HG03108 (cell line): Measurements from ENCODE around the gene DYSF.

Source experiments
- ATAC-seq: cut with Tn5 transposase; IDR thresholded peaks from one replicate; pipeline ENCODE4 v1.9.1; 2021; ENCODE audit warnings: moderate library complexity; ENCODE audit not compliant: unreplicated experiment

DYSF gene

DNA sequence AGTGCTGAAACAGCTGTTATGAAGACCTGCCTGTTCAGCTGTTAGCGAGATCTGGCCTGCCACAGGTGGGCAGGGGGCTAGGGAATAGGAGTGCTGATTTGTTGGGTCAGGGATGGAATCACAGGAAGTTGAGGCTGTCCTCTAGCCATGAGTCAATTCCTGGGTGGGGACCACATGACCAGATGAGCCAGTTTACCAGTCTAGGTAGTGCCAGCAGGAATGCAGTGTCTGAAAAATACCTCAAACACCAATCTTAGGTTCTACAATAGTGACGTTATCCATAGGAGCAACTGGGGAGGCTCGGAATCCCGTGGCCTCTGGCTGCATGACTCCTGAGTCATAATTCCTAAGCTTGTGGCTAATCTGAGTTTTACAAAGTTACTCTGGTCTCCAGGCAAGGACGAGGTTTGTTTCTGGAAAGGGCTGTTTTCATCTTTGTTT lies 44.9 kb downstream of the DYSF start:
- ATAC-seq, result no peak

- ATAC-seq, result no peak
These were observed 46.3 kb downstream of the DYSF start for GRCh38 chr2:71499691-71500090.

DNA sequence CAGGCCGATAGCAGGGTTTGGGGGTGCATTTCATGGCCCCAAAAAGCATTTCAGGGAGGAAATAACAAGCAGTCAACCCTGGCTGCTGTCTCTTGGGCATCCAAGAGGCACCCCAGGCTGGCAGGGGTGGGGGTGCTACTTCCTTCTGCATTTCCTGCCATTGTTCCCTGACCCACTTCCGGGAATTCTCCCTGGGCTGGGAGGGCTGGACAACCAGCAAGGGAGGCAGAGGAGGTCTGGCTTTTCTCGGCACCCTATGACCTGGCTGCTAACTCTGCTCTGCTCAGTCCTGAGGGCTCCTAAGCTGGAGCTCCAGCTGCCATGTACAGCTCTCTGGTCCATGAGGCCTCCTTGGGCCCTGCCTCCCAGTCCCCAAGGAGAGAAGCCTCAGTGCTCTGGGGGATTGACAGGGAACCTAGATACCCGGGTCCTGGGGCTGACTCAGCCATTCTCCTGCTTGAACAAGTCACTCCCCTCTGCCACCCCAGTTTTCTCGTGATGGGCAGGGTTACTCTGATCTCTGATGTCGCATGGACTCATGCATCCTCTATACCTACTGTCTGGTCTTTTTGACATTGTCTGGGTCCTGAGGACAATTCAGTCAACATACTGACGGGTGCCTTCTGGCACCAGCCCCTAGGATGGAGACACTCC lies 47.2 kb downstream of the DYSF start:
- ATAC-seq, result no peak

DNA sequence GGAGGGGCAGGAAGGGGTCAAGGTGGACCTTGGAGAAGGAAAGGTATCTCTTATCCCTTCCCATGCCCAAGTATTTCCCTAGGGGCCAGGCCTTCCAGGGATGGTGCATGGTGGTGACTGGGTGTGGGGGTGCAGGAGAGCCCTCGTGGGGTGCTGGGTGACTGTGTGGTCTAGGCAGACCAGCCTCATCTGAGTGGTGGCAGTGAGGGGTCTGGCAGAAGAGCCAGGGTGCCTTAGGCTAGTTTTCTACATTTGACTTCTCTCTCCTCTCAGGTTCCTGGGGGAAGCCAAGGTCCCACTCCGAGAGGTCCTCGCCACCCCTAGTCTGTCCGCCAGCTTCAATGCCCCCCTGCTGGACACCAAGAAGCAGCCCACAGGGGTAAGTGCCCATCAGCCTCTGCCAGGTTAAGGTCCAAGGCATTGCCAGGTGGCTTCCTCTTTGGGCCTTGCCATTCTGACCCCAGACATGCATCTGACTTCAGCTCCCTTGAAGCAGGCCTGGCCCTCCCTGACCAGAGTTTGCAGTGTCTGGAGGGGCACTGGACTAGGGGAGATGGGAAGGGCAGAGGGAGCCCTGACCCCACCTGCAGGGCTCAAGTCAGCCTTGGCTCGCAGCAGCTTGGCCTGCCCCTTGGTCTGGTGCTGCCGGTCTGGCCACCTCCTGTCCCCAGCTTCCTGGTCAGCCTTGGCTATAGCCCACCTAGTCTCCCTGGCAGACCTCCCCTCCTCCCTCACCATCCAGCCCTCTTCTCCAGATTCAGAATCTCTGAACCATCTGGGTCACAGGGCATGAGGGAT lies 49.8 kb downstream of the DYSF start:
- ATAC-seq, result no peak

DNA sequence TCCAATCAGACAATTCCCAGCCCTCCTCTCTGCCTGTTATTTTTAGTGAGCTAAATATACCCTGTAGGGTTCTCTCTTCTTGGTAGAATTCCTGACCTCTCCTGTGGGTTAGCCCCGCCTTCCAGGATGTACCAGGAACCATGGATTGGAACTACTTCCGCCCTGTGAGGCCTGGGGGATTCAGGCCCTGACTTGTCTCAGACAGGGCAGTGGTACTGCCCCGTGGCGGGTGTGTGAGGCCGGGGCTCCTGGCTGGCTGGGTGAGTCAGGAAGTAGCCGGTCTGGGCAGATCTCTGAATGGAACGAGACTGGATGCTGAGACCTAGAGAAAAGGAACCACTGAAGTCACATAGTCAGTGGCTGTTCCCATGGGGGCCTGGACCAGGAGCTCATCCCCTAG lies 50.5 kb downstream of the DYSF start:
- ATAC-seq, result no peak

DNA sequence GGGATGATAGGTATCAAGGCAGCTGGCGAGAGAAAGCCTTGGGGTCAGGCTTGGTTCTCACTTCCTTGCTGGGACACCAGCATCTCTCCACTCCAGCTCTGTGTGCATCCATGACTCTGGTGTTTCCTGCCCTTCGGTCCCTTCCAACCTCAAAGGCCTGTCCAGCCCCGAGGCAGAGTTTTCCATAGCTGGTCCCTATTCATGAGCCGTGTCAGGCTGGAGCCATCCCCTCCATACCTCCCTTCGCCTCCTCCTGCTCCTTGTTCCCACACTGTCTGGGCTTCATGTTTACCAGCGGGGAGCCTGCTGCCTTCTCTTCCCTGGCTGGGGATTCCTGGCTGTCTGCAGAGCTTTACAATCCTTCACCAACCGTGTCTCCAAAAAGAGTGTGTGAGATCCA lies 51.2 kb downstream of the DYSF start:
- ATAC-seq, result no peak

- ATAC-seq, result no peak
These were observed 51.9 kb downstream of the DYSF start for GRCh38 chr2:71505086-71505769.

DNA sequence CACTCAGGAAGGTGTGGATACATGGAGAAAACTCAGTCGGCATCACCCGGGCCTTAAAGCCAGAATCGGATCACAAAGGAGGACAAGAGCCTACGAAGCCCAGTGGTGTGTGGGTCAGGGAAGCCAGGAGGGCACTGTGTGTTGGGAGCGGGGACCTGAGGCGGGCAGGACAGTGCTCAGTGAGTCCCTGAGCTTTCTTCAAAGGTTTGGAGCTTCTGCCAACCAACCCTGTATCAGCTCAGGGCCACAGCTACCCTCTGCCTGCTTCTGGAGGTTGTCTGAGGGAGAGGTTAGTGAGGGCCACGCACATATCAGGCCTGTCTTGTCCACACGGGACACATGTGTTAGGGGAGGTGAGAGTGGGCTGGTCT lies 52.4 kb downstream of the DYSF start:
- no peak for ATAC-seq

GRCh38 chr2:71506222-71507153 lies 53.1 kb downstream of the DYSF start:
- ATAC-seq, result no peak

DNA sequence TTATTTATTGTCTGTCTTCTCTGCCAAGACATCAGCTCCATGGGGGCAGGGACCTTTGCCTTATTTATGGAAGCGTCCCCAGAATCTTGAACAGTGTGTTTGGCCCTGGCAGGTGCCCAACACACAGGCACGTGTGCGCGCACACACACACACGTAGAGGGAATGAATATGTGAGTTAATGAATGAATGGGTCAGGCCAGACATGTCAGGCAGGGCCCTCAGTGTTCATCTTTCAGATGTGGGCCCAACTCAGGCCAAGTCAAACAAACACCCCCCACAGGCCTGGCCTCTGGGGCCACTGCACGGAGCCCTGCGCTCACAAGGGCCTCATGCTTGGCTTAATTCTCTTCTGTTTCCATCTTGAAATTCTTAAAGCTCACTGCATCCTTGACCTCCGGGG lies 54.1 kb downstream of the DYSF start:
- ATAC-seq, result no peak

DNA sequence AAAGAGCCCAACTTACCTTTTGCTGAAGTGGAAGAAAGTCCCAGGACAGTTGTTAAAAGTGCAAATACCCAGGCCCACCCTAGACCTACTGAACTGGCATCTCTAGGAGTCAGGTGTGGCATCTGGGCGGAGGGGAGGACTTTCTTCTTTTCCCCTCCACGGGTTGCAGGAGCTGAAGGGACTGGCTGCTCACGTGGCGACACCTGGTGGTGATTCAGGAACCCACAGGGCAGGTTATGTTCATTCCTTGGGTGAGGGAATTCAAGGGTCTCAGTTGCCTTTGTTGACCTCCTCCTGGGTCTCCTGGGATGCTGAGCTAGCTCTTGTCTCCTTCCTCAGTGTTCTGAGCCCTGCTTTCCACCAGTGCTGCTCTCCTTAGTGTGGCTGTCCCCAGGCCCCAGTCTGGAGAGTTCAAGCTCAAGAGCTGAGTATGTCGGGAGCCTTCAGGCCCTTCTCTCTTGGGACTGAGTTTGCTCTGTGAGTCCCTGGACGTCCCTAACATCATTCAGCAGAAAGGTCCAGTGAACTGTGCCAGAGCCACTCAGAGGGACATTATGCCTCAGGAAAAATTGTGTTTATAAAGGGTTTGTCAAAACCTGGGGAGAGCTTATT lies 56.9 kb downstream of the DYSF start:
- ATAC-seq, result no peak

GRCh38 chr2:71510938-71511337 lies 57.6 kb downstream of the DYSF start:
- no peak for ATAC-seq

DNA sequence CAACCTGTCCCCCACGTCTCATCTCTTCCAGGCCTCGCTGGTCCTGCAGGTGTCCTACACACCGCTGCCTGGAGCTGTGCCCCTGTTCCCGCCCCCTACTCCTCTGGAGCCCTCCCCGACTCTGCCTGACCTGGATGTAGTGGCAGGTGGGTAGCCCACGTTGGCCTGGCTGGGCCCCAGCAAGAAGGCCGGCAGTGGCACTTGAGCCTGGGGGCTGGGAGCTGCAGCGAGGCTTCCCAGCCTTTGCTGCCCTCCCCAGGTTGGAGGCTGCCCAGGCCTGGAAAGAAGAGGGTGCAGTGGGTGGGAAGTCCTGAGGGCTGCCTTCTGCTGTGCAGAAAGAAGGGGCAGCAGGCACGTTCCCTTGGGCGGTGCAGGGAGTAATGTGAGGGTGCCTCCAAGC lies 58.4 kb downstream of the DYSF start:
- no peak for ATAC-seq

DNA sequence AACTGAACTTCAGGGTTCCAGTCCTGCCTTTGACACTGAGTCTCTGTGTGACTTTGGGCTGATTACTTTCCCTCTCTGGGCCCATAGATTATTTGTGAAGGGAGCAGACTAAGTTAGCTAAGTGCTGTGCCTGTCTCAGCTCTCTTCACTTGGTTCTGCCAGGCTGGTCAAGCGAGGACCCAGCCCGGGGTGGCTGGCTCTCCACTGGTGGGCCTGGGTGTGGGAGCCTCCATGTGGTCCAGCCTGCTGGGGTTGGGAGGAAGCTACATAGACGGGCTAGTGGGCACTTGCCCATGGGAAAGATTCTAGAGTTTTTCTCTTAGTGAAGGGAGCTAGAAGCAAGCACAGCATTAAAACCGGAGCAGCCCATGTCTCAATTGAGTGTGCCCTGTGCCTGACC lies 59.0 kb downstream of the DYSF start:
- ATAC-seq, result no peak

- ATAC-seq, result no peak
These were observed 59.7 kb downstream of the DYSF start for GRCh38 chr2:71513096-71513495.

- no peak for ATAC-seq
These were observed 60.4 kb downstream of the DYSF start for GRCh38 chr2:71513721-71514120.

DNA sequence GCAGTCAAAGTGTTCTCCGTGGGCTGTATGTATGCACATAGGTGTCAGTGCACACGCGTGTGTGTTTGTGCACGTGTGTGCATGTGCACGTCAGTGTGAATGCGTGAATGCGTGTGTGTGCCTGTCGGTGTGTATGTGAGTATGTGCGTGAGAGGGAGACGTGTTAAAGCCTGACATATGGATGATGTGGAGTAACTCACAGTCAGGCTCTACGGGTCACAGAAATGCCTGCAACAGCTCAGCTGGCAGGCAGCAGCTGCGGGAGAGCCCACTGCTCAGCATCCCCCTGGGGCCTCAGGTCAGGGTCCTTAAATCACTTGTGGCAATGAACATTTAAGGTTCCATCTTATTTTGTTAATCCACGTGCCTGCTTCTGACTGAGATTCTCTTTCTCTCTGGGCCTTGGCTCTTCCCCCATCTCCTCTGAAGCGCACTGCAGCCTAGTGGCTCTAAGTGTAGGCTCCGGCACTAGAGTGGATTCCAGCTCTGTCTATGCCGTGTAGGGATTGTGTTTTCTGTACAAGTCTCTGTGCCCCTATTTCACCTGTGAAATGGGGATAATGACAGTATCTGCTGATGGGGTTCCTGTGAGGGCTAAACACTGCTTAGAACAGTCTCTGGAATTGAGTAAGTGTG lies 63.0 kb downstream of the DYSF start:
- no peak for ATAC-seq

- ATAC-seq, result no peak
These were observed 64.5 kb downstream of the DYSF start for GRCh38 chr2:71517851-71518250.

- no peak for ATAC-seq
These were observed 68.1 kb downstream of the DYSF start for GRCh38 chr2:71521436-71521950.

- ATAC-seq, result no peak
These were observed 71.1 kb downstream of the DYSF start for GRCh38 chr2:71524476-71524875.
